ENCODE results near the gene TPT1.
"Not testable (repeated sequence)": the region's sequence is repeated elsewhere in the genome, so short reads cannot be mapped to it uniquely, and the experiment has no call there.

The TPT1 gene

DNA sequence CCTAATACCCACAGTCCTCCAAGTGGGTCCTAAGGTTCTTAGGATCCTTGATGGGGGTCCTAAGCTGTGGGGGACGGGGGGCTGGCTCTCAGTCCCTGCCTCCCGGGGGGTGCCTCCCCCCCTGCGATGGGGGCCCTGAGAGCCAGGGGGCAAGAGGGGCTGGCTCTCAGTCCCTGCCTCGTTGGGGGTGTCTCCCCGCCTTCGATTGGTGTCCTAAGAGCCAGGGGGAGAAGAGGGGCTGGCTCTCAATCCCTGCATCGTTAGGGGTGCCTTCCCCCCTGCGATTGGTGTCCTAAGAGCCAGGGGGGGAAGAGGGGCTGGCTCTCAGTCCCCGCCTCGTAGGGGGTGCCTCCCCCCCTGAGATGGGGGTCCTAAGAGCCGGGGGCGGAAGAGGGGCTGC is 40.2 kb upstream of the TPT1 start:
- Histone ChIP-seq H3K4me2 (ENCODE audit: low read length, poor library complexity, severe bottlenecking) (no peak overlapping the region), H2BK5ac (ENCODE audit: low read depth, low read length, poor library complexity, severe bottlenecking) (no peak overlapping the region), H4K8ac (ENCODE audit: low read length) (no peak overlapping the region), H3K4me1 (ENCODE audit: control insufficient read depth, insufficient read depth, low read depth, low read length) (no peaks in the 10 kb centered on the region), H2BK15ac (ENCODE audit: low read depth, poor library complexity, severe bottlenecking) (no peak overlapping the region), H3K14ac (ENCODE audit: low read length in 2 of 2) (no peak overlapping the region), H3K4ac (ENCODE audit: low read depth in 1 of 2, low read length in 2 of 2) (no peak overlapping the region), H3K18ac (ENCODE audit: low read depth in 1 of 2, low read length in 2 of 2) (no peak overlapping the region), H3K9ac (ENCODE audit: low read length) (no peak overlapping the region), H3K27me3 (ENCODE audit: control insufficient read depth in 1 of 2, insufficient read depth in 1 of 2, low read length in 2 of 2) (no peaks in the 10 kb centered on the region), H3K9me3 (ENCODE audit: control insufficient read depth, low read length) (no peaks in the 10 kb centered on the region), H3K4me3 (ENCODE audit: insufficient read depth in 1 of 2, low read depth in 1 of 2, low read length in 2 of 2) (no peak overlapping the region), H2AFZ (ENCODE audit: low read depth, low read length) (no peak overlapping the region), H2AK5ac (ENCODE audit: low read length, severe bottlenecking) (no peak overlapping the region), H3K27ac (ENCODE audit: low read length, poor library complexity, severe bottlenecking) (no peak overlapping the region), H3K36me3 (ENCODE audit: control insufficient read depth in 1 of 2, insufficient read depth in 2 of 2, low read depth in 1 of 2, low read length in 2 of 2) (peaks cover 0 to 22% of the 10 kb centered on the region in 2 experiments), H2BK120ac (ENCODE audit: low read depth, low read length) (no peak overlapping the region), H3K23ac (ENCODE audit: low read length in 2 of 2) (no peak overlapping the region), H2BK12ac (ENCODE audit: low read length in 2 of 2) (no peak overlapping the region), H4K91ac (ENCODE audit: low read length) (no peak overlapping the region), H3K79me1 (replicated peaks; ENCODE audit: low read length, poor library complexity, severe bottlenecking) (no peaks in the 10 kb centered on the region)
- no peak for DNase-seq
- WGBS = 91% methylated on average over 4 of the region's 12 CpGs

DNA sequence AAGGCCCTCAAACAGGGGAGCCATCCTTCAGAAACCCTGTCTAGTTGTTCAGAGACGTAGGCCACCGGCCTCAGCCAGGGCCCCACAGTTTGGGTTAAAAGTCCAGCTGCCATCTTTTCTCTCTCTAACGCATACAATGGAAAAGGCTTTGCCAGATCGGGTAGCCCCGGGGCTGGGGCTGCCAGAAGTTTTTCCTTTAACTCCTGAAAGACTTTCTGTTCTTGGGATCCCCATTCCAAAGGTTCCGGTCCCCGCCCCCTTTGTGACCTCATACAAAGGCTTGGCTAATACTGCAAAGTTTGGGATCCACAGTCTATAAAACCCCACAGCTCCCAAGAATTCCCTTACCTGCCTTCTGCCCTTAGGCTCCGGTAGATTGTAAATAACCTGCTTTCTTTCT is 39.7 kb upstream of the TPT1 start:
- not testable (repeated sequence) for H3K79me1 ChIP-seq (replicated peaks; ENCODE audit: low read length, poor library complexity, severe bottlenecking); H3K4ac ChIP-seq (ENCODE audit: low read depth in 1 of 2, low read length in 2 of 2); H3K4me2 ChIP-seq (ENCODE audit: low read length, poor library complexity, severe bottlenecking); H3K4me1 ChIP-seq (ENCODE audit: control insufficient read depth, insufficient read depth, low read depth, low read length); H3K18ac ChIP-seq (ENCODE audit: low read depth in 1 of 2, low read length in 2 of 2); DNase-seq; H2BK120ac ChIP-seq (ENCODE audit: low read depth, low read length); H2AFZ ChIP-seq (ENCODE audit: low read depth, low read length); H4K91ac ChIP-seq (ENCODE audit: low read length); H2AK5ac ChIP-seq (ENCODE audit: low read length, severe bottlenecking); H3K27me3 ChIP-seq (ENCODE audit: control insufficient read depth in 1 of 2, insufficient read depth in 1 of 2, low read length in 2 of 2); H2BK12ac ChIP-seq (ENCODE audit: low read length in 2 of 2); H3K9me3 ChIP-seq (ENCODE audit: control insufficient read depth, low read length); H4K8ac ChIP-seq (ENCODE audit: low read length); H3K27ac ChIP-seq (ENCODE audit: low read length, poor library complexity, severe bottlenecking); H2BK15ac ChIP-seq (ENCODE audit: low read depth, poor library complexity, severe bottlenecking); H3K23ac ChIP-seq (ENCODE audit: low read length in 2 of 2); H2BK5ac ChIP-seq (ENCODE audit: low read depth, low read length, poor library complexity, severe bottlenecking); H3K4me3 ChIP-seq (ENCODE audit: insufficient read depth in 1 of 2, low read depth in 1 of 2, low read length in 2 of 2); H3K9ac ChIP-seq (ENCODE audit: low read length); H3K14ac ChIP-seq (ENCODE audit: low read length in 2 of 2)
- peaks cover 0 to 20% of the 10 kb centered on the region in 2 experiments for H3K36me3 ChIP-seq (ENCODE audit: control insufficient read depth in 1 of 2, insufficient read depth in 2 of 2, low read depth in 1 of 2, low read length in 2 of 2)
- WGBS = 90% methylated on average over 5 of the region's 8 CpGs

DNA sequence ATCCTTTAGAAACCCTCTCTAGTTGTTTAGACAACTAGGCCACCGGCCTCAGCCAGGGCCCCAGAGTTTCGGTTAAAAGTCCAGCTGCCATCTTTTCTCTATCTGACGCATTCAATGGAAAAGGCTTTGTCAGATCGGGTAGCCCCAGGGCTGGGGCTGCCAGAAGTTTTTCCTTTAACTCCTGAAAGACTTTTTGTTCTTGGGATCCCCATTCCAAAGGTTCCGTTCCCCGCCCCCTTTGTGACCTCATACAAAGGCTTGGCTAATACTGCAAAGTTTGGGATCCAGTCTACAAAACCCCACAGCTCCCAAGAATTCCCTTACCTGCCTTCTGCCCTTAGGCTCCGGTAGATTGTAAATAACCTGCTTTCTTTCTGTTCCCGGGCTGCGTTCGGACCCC is 38.5 kb upstream of the TPT1 start:
- DNase-seq; H3K4me3 ChIP-seq (ENCODE audit: insufficient read depth in 1 of 2, low read depth in 1 of 2, low read length in 2 of 2); H3K18ac ChIP-seq (ENCODE audit: low read depth in 1 of 2, low read length in 2 of 2); H2BK12ac ChIP-seq (ENCODE audit: low read length in 2 of 2); H3K4me1 ChIP-seq (ENCODE audit: control insufficient read depth, insufficient read depth, low read depth, low read length); H3K9ac ChIP-seq (ENCODE audit: low read length); H3K14ac ChIP-seq (ENCODE audit: low read length in 2 of 2); H4K8ac ChIP-seq (ENCODE audit: low read length); H3K23ac ChIP-seq (ENCODE audit: low read length in 2 of 2); H2AK5ac ChIP-seq (ENCODE audit: low read length, severe bottlenecking); H2BK120ac ChIP-seq (ENCODE audit: low read depth, low read length); H2BK15ac ChIP-seq (ENCODE audit: low read depth, poor library complexity, severe bottlenecking); H3K36me3 ChIP-seq (ENCODE audit: control insufficient read depth in 1 of 2, insufficient read depth in 2 of 2, low read depth in 1 of 2, low read length in 2 of 2); H2AFZ ChIP-seq (ENCODE audit: low read depth, low read length); H3K27me3 ChIP-seq (ENCODE audit: control insufficient read depth in 1 of 2, insufficient read depth in 1 of 2, low read length in 2 of 2); H2BK5ac ChIP-seq (ENCODE audit: low read depth, low read length, poor library complexity, severe bottlenecking); H3K9me3 ChIP-seq (ENCODE audit: control insufficient read depth, low read length); H3K79me1 ChIP-seq (replicated peaks; ENCODE audit: low read length, poor library complexity, severe bottlenecking); H3K4me2 ChIP-seq (ENCODE audit: low read length, poor library complexity, severe bottlenecking); H4K91ac ChIP-seq (ENCODE audit: low read length); H3K27ac ChIP-seq (ENCODE audit: low read length, poor library complexity, severe bottlenecking); H3K4ac ChIP-seq (ENCODE audit: low read depth in 1 of 2, low read length in 2 of 2): not testable (repeated sequence)
- WGBS = 94% methylated on average over 6 of the region's 10 CpGs

DNA sequence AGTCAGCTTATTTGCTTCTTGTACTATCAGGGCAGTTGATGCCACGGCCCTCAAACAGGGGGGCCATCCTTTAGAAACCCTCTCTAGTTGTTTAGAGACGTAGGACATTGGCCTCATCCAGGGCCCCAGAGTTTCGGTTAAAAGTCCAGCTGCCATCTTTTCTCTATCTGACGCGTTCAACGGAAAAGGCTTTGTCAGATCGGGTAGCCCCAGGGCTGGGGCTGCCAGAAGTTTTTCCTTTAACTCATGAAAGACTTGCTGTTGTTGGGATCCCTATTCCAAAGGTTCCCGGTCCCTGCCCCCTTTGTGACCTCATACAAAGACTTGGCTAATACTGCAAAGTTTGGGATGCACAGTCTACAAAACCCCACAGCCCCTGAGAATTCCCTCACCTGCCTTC is 37.8 kb upstream of the TPT1 start:
- DNase-seq; H3K79me1 ChIP-seq (replicated peaks; ENCODE audit: low read length, poor library complexity, severe bottlenecking); H2BK5ac ChIP-seq (ENCODE audit: low read depth, low read length, poor library complexity, severe bottlenecking); H2AFZ ChIP-seq (ENCODE audit: low read depth, low read length); H3K4me2 ChIP-seq (ENCODE audit: low read length, poor library complexity, severe bottlenecking); H3K14ac ChIP-seq (ENCODE audit: low read length in 2 of 2); H3K18ac ChIP-seq (ENCODE audit: low read depth in 1 of 2, low read length in 2 of 2); H4K91ac ChIP-seq (ENCODE audit: low read length); H3K4ac ChIP-seq (ENCODE audit: low read depth in 1 of 2, low read length in 2 of 2); H3K27me3 ChIP-seq (ENCODE audit: control insufficient read depth in 1 of 2, insufficient read depth in 1 of 2, low read length in 2 of 2); H2AK5ac ChIP-seq (ENCODE audit: low read length, severe bottlenecking); H3K36me3 ChIP-seq (ENCODE audit: control insufficient read depth in 1 of 2, insufficient read depth in 2 of 2, low read depth in 1 of 2, low read length in 2 of 2); H3K4me3 ChIP-seq (ENCODE audit: insufficient read depth in 1 of 2, low read depth in 1 of 2, low read length in 2 of 2); H3K4me1 ChIP-seq (ENCODE audit: control insufficient read depth, insufficient read depth, low read depth, low read length); H3K23ac ChIP-seq (ENCODE audit: low read length in 2 of 2); H3K9ac ChIP-seq (ENCODE audit: low read length); H2BK120ac ChIP-seq (ENCODE audit: low read depth, low read length); H3K9me3 ChIP-seq (ENCODE audit: control insufficient read depth, low read length); H3K27ac ChIP-seq (ENCODE audit: low read length, poor library complexity, severe bottlenecking); H2BK12ac ChIP-seq (ENCODE audit: low read length in 2 of 2); H4K8ac ChIP-seq (ENCODE audit: low read length); H2BK15ac ChIP-seq (ENCODE audit: low read depth, poor library complexity, severe bottlenecking): not testable (repeated sequence)
- 95% methylated on average over 8 of the region's 8 CpGs for WGBS
